ENCODE data around the gene GLP1R. TPM values are rescaled to one million over a fixed set of nuclear protein-coding genes. Genes with fewer than 3 reads are reported as not detected.

The GLP1R gene
- total RNA-seq, 1 experiment from 2014 or later: not detected

DNA sequence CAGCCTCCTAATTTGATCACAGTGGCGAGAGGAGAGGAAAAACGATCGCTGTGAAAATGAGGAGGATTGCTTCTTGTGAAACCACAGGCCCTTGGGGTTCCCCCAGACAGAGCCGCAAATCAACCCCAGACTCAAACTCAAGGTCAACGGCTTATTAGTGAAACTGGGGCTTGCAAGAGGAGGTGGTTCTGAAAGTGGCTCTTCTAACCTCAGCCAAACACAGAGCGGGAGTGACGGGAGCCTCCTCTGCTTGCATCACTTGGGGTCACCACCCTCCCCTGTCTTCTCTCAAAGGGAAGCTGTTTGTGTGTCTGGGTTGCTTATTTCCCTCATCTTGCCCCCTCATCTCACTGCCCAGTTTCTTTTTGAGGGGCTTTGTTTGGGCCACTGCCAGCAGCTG lies 37.7 kb downstream of the GLP1R start:
- POLR2A ChIA-PET: no interaction called here
- Mint-ChIP-seq H3K9me3 (ENCODE audit: unreplicated experiment) (no peaks in the 10 kb centered on the region), H3K27me3 (ENCODE audit: insufficient read depth, unreplicated experiment) (peaks cover 75% of the 10 kb centered on the region), H3K27ac (ENCODE audit: low read depth, unreplicated experiment) (no peak overlapping the region), H3K36me3 (ENCODE audit: insufficient read depth, unreplicated experiment) (no peaks in the 10 kb centered on the region), H3K4me1 (ENCODE audit: insufficient read depth, unreplicated experiment) (no peaks in the 10 kb centered on the region), H3K4me3 (ENCODE audit: unreplicated experiment) (no peak overlapping the region)
- no TSS peak for BruUV-seq (replicated peaks)
- DNase-seq (ENCODE audit: unreplicated experiment): no peak
- CTCF ChIA-PET: no interaction called here
- TF ChIP-seq, protein P1, sequence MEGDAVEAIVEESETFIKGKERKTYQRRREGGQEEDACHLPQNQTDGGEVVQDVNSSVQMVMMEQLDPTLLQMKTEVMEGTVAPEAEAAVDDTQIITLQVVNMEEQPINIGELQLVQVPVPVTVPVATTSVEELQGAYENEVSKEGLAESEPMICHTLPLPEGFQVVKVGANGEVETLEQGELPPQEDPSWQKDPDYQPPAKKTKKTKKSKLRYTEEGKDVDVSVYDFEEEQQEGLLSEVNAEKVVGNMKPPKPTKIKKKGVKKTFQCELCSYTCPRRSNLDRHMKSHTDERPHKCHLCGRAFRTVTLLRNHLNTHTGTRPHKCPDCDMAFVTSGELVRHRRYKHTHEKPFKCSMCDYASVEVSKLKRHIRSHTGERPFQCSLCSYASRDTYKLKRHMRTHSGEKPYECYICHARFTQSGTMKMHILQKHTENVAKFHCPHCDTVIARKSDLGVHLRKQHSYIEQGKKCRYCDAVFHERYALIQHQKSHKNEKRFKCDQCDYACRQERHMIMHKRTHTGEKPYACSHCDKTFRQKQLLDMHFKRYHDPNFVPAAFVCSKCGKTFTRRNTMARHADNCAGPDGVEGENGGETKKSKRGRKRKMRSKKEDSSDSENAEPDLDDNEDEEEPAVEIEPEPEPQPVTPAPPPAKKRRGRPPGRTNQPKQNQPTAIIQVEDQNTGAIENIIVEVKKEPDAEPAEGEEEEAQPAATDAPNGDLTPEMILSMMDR (IDR thresholded peaks at IDR 0.05; ENCODE audit: unreplicated experiment): no peak
- intact Hi-C loops (cut with micrococcal nuclease): no loop called here

DNA sequence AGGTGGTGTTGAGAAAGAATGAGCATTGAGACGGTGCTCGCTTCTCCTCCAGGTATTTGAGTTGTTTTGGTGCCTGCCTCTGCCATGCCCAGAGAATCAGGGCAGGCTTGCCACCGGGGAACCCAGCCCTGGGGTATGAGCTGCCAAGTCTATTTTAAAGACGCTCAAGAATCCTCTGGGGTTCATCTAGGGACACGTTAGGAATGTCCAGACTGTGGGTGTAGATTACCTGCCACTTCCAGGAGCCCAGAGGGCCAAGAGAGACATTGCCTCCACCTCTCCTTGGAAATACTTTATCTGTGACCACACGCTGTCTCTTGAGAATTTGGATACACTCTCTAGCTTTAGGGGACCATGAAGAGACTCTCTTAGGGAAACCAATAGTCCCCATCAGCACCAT lies 38.1 kb downstream of the GLP1R start:
- H3K4me1 Mint-ChIP-seq (ENCODE audit: insufficient read depth, unreplicated experiment): no peaks in the 10 kb centered on the region
- CTCF ChIA-PET: no interaction called here
- no peak overlapping the region for H3K4me3 Mint-ChIP-seq (ENCODE audit: unreplicated experiment)
- no peak for DNase-seq (ENCODE audit: unreplicated experiment)
- no peaks in the 10 kb centered on the region for H3K36me3 Mint-ChIP-seq (ENCODE audit: insufficient read depth, unreplicated experiment)
- POLR2A ChIA-PET: no interaction called here
- no peaks in the 10 kb centered on the region for H3K9me3 Mint-ChIP-seq (ENCODE audit: unreplicated experiment)
- intact Hi-C loops (cut with micrococcal nuclease): no loop called here
- no peak overlapping the region for H3K27ac Mint-ChIP-seq (ENCODE audit: low read depth, unreplicated experiment)
- BruUV-seq (replicated peaks): no TSS peak
- TF ChIP-seq, protein P1 (IDR thresholded peaks at IDR 0.05; ENCODE audit: unreplicated experiment): no peak
- peaks cover 79% of the 10 kb centered on the region for H3K27me3 Mint-ChIP-seq (ENCODE audit: insufficient read depth, unreplicated experiment)

DNA sequence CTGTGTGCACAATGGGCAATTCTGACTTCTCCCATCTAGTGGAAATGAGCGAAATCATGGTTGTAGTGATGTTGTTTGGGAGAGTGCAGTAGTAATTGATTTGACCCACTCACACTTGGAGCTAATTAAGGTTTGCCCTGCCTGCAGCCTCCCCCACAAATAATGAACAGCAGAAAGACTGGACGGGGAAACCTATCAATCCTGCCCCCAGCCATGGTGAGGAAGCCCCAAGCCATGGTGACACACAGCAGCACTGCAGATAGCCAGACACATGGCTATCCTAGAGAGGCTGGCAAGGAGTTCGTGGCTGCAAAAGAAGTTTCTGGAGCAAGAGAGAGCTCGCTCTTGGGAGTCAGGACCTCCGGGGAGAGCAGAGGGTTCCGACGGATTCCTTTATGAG lies 38.6 kb downstream of the GLP1R start:
- H3K27ac Mint-ChIP-seq (ENCODE audit: low read depth, unreplicated experiment): no peak overlapping the region
- no peaks in the 10 kb centered on the region for H3K9me3 Mint-ChIP-seq (ENCODE audit: unreplicated experiment)
- TF ChIP-seq, protein P1 (IDR thresholded peaks at IDR 0.05; ENCODE audit: unreplicated experiment): no peak
- CTCF ChIA-PET: interaction anchor here (1.2 kb wide), 1 partner anchor 222 kb away, joined by 4 read pairs; no protein-coding TSS in a partner anchor
- BruUV-seq (replicated peaks): no TSS peak
- peaks cover 83% of the 10 kb centered on the region for H3K27me3 Mint-ChIP-seq (ENCODE audit: insufficient read depth, unreplicated experiment)
- no peak for DNase-seq (ENCODE audit: unreplicated experiment)
- H3K4me3 Mint-ChIP-seq (ENCODE audit: unreplicated experiment): no peak overlapping the region
- no peaks in the 10 kb centered on the region for H3K4me1 Mint-ChIP-seq (ENCODE audit: insufficient read depth, unreplicated experiment)
- POLR2A ChIA-PET: no interaction called here
- H3K36me3 Mint-ChIP-seq (ENCODE audit: insufficient read depth, unreplicated experiment): no peaks in the 10 kb centered on the region
- intact Hi-C loops (cut with micrococcal nuclease): no loop called here

DNA sequence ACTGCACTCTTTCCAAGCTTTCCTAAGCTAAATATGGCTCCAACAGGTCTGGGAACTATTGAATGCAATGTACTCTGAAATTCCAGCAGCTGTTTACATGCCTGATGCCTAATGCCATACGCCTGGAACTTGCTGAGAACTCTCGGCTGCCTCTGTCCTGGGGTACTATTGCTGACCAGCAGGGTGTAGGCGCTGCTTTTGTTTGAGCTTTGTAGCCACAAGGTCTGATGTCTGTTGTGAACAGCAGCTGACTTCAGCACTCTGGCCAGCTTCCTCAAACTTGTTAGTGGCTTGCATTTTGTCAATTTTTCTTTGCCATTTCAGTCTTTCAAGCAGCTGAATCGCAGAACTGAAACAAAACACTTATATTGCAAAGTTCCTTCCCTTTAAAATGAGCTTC lies 39.8 kb downstream of the GLP1R start:
- no peaks in the 10 kb centered on the region for H3K4me1 Mint-ChIP-seq (ENCODE audit: insufficient read depth, unreplicated experiment)
- no TSS peak for BruUV-seq (replicated peaks)
- TF ChIP-seq, protein P1 (IDR thresholded peaks at IDR 0.05; ENCODE audit: unreplicated experiment): no peak
- POLR2A ChIA-PET: interaction anchor here (0.7 kb wide), 1 partner anchor 276 kb away, joined by 5 read pairs; no protein-coding TSS in a partner anchor
- H3K27me3 Mint-ChIP-seq (ENCODE audit: insufficient read depth, unreplicated experiment): peaks cover 90% of the 10 kb centered on the region
- CTCF ChIA-PET: interaction anchor here (0.6 to 1.7 kb wide), 6 partner anchors 12 to 221 kb away, joined by 3 to 5 read pairs (median 4); no protein-coding TSS in a partner anchor
- H3K9me3 Mint-ChIP-seq (ENCODE audit: unreplicated experiment): no peaks in the 10 kb centered on the region
- intact Hi-C loops (cut with micrococcal nuclease): no loop called here
- H3K4me3 Mint-ChIP-seq (ENCODE audit: unreplicated experiment): no peak overlapping the region
- no peaks in the 10 kb centered on the region for H3K36me3 Mint-ChIP-seq (ENCODE audit: insufficient read depth, unreplicated experiment)
- DNase-seq (ENCODE audit: unreplicated experiment): peak; percentile 43
- H3K27ac Mint-ChIP-seq (ENCODE audit: low read depth, unreplicated experiment): no peak overlapping the region
